HG03196 (cell line): ENCODE measurements around the gene ERI3.

ENCODE experiments used
- ATAC-seq: cut with Tn5 transposase; IDR thresholded peaks from one replicate; pipeline ENCODE4 v1.9.1; 2021; ENCODE audit not compliant: unreplicated experiment

ERI3 gene

GRCh38 chr1:44239961-44240371 lies 115.1 kb downstream of the ERI3 start:
- no peak for ATAC-seq

- no peak for ATAC-seq
These were observed 115.6 kb downstream of the ERI3 start for GRCh38 chr1:44239331-44239960.

- ATAC-seq = no peak
These were observed 116.4 kb downstream of the ERI3 start for GRCh38 chr1:44238660-44239059.

DNA sequence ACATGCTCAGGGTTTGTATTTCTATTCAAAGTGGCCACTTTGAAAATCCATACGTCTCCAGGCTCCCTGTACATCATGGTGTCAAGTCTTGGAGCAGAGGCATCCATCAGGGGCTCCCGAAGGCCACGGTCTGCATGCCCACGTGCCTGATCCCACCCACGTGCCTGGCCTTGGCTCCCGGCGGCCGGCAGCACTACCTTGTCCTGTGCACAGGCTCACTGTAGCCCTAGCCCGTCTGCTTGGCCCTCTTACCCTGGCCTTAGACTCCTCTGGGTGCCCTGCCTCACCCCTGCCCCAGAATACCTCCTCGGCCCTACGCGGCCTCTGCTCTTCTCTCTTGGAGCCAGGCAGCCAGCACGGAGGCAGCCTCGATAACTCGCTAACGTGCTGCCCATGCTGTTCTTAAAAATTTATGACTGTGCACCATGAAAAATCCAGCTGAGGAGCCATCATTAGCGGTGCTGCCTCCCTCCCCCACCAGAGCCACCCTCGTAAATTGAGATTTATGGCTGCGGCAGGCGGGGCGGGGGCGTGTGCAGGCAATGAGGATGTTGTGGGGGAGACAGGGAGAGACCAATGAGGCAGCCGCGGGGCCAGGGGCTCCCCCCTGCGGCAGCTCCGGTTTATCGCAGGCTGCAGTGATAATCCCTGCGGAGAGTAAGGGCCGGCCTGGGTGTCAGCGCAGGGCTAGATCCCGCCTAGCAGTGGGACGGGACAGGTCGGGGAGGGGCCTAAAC lies 117.2 kb downstream of the ERI3 start:
- no peak for ATAC-seq

- ATAC-seq = no peak
These were observed 118.4 kb downstream of the ERI3 start for GRCh38 chr1:44236490-44237272.

DNA sequence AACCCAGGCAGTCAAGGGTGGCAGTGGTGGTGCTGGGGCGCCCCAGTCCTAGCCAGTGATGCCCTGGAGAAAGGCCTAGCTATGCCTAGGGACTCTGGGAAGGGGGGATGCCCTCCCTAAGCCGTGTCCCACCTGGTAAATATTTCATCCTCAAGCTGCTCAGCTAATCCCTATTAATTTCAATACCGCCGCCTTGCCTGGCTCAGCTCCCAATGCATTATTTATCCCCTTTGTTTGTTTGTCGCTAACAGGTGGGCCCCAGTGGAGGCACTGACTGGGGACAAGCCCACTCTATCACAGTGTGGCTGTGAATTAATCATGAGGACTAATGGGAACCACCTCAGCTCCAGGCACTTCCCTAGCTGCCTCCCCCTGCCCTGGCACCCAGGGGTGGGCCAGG lies 119.2 kb downstream of the ERI3 start:
- no peak for ATAC-seq

- ATAC-seq = no peak
These were observed 121.5 kb downstream of the ERI3 start for GRCh38 chr1:44233593-44233992.

DNA sequence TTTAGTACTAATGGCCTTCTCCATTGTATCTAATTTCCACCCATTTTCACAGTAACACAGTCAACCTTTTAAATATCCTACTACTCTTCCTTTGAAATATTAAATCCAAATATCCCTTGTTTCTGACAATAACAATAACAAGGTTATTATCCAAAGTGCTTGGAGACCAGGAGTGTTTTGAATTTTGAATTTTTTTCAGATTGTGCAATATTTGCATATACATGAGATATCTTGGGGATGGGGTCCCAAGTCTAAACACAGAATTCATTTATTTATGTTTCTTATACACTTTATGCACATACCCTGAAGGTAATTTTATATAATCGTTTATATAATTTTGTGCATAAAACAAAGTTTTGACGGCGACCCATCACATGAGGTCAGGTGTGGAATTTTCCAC lies 124.3 kb downstream of the ERI3 start:
- no peak for ATAC-seq

GRCh38 chr1:44229435-44230167 lies 125.5 kb downstream of the ERI3 start:
- ATAC-seq = no peak

DNA sequence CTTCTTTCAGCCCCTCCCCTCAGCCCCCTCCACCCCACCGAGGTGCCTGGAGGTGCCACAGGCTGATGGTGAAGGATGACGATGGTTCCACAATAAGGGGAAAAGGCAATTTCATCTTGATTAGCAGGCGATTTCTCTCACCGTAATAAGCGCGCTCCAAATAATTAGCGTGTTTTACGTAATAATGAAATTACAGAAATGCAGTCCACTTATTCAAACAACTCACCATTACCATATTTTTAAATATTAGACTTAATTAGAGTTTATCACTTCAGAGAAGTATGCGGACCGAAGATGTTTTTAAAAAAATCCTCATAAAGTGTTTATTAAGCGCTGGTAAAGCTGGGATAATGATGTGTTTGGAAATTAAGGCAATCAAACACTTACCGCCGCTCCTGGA lies 126.8 kb downstream of the ERI3 start:
- no peak for ATAC-seq

GRCh38 chr1:44227211-44227610 lies 127.8 kb downstream of the ERI3 start:
- ATAC-seq = no peak

DNA sequence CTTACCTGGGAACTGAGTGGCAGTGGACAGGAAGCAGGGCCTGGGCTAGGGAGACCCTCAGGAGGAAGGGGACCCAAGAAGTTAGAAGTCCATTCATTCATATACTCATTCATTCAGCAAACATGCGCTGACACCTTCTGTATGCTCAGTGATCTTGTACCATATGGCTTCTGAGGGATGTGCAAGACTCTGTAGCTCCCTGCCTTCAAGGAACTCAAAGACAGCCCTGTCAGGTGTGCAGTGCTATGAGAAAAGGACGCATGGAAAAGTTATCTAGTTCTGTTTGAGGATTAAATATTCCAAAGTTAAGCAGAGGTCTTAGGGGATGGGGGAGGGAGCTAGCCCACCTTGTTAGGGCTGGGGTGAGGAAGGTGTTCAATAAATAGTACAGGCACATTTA lies 129.3 kb downstream of the ERI3 start:
- no peak for ATAC-seq

DNA sequence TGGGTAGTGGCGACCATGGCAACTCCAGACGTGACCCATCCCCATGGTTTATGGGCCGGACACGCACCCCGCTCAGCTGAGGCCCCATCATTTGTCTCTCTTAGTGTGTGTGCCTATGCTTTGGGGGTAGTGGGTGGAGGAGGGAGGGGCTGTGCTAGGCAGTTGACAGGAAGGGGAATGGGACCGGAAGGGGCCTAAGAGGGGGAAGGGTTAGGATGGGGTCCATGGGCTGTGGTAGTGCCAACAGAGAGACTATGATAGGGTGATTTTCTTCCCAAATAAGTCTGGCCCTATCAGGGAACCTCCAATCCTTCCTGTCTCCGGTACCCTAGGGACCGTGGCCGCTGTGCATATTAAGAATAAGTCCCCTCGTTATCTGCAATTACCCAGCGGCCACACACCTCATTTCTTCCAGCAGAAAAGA lies 131.9 kb downstream of the ERI3 start:
- no peak for ATAC-seq

DNA sequence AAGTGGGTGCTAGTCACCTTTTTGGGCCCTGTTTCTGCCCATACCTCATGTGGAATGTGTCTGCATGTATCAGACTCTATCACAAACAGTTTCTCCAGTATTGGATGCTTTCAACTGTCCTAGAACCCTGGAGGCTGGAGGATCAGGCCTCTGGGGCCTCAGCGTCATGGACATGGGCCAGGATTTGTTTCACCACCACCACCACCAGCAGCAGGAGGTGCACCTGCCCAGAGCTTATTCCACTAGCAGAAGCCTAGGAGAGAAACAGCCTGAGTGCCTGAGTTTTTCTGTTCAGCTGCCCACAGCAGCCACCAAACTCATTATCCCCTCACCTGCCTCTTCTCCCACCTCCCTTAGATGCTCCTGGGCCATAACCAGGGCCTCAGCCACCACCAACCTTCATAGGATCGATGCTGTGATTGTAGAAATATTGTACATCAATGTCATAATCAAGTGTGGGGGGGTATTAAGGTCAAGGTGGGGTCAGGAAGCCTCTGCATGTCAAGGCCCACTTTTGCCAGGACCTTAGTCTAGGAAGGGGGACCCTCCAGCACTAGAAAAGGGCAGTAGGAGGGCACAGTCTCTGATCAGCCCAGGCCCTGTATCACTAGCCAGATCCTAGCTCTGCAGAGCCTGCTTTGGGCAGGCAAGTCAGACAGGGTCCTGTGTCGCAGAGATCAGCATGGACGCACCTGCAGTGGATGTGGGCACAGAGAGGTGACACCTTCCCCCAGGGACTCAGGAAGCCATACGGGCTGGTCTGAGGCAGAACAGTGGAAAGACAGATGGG lies 132.5 kb downstream of the ERI3 start:
- ATAC-seq = no peak

GRCh38 chr1:44221769-44222168 lies 133.3 kb downstream of the ERI3 start:
- ATAC-seq = no peak

DNA sequence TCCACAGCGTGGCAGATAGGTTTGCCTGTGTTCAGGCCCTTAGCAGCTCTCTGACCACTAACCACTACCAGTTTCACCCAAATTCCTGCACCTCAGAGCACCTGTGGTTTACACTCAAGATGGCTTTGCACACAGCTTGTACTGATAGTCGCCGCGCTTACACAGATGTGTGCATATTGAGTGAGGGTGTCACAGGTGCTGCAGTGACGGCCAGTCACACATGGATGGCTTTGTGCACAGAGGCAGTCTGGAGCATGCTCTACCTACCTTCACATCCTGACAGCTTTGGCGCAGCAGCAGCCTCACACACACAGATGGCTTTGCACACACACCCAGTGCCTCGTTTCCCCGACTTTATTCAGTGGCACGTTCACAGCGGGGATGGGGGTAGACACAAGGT lies 134.3 kb downstream of the ERI3 start:
- no peak for ATAC-seq

DNA sequence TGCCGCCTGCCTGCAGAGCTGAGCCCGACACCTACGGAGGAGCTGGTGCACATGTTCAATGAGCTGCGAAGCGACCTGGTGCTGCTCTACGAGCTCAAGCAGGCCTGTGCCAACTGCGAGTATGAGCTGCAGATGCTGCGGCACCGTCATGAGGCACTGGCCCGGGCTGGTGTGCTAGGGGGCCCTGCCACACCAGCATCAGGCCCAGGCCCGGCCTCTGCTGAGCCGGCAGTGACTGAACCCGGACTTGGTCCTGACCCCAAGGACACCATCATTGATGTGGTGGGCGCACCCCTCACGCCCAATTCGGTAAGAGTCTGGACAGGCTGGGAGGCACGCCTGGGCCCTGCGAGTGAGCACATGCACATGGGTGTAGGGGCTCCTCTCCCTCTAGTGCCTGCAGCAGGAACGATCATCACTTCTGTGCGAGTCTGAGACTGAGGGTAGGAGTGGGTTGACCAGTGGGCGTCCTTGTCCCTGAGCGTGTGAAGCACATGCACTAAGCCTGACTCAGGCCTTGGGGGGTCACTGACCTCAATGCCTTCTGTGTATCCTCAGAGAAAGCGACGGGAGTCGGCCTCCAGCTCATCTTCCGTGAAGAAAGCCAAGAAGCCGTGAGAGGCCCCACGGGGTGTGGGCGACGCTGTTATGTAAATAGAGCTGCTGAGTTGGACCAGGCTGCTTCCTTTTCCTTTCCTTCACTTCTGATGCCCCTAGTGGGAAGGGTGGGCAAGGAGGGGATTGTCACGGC lies 134.9 kb downstream of the ERI3 start:
- no peak for ATAC-seq

GRCh38 chr1:44219301-44219626 lies 135.8 kb downstream of the ERI3 start:
- no peak for ATAC-seq

- ATAC-seq = no peak
These were observed 136.4 kb downstream of the ERI3 start for GRCh38 chr1:44218503-44219300.
